Stimulated activated CD4-positive, alpha-beta T cell treated with anti-CD3 and anti-CD28 coated beads, TNF-alpha, amount 100 ng/mL, for 24 hours (primary cell): ENCODE measurements around the gene COX4I2.
A peak's percentile ranks its signal among the peaks of the same experiment; 100 is the strongest.
"Not testable (repeated sequence)": the region's sequence is repeated elsewhere in the genome, so short reads cannot be mapped to it uniquely, and the experiment has no call there.

Source experiments
- DNase-seq, 3 experiments: peaks; one replicate each; pipeline ENCODE4 v3.0.0-alpha.2; 2020; ENCODE audit warnings: low read depth in 3 of 3

The COX4I2 gene

DNA sequence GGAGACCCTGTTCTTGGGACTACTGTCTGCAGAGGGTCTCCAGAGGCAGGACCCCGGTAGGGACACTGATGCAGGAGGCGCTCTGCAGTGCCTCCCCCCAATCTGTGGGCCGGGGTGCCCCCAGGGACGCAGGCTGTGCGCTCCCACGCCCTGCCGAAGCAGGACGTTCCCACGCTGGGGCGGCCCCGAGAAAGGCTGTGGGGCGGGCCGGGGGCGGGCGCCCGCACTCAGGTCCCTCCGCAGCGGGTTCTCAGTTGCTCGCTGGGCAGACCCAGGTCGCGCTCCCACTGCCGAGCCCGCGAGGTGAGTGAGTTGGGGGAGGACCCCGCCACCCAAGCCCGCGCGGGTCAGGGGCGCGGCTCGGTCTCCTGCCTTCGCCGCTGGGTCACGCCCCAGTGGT is at the start of gene COX4I2:
TSS of gene COX4I2 (plus strand) at position 253 of the 400 bp plus-strand sequence. CDS start 1,106 bp downstream, outside the sequence.
- no peak for DNase-seq

DNA sequence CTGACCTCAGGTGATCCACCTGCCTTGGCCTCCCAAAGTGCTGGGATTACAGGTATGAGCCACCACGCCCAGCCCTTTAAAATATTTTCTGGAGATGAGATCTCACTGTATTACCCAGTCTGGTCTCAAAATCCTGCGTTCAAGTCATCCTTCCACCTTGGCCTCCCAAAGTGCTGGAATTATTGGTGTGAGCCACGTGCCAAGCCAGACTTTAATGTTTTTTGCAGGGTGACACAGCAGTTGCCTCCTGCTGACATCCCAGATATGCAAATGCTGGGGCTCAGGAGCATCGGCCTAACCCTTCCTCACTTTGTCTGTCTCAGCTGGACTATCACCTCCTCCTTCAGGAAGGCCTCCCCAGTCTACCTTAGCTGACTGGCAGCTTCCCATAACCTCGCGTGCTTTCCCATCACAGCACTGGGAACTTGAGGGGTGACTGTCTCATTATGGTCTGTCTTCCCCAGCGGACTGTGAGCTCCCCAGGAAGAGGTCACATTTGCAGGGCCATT is 46.9 kb upstream of the COX4I2 start:
- no peak for DNase-seq

DNA sequence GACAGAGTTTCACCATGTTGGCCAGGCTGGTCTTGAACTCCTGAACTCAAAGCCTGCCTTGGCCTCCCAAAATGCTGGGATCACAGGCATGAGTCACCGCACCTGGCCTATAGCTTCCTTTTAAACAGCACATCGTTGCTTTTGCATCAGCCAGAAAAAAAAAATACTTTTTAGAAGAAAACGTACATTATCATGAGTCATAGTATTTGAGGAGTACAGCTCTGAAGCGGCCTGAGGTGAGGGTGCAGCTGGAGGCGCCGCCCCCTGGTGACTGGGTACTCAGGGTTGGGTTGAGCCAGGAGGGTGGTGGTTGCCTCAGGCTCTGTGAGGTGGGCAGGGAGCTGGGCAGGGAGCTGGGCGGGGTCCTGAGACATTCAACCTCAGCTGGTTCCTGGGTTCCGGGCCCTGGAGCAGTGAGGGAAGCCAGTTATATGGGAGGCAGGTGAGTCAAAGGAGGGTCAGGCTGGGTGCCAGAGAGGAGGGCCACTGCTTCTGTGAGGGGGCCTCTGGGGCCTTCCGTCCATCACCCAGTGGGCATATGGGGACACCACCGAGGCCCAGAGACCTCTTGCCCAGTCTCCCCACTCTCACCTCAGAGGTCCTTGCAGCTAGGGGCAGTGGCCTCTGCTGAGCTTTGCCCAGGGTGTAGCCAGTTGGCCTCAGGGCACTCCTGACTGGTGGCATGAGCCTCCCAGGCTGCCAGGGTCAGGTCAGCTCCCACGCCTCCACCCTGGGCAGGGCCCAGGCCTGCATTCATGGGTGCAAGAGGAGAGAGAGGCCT is 44.3 kb upstream of the COX4I2 start:
- no peak for DNase-seq

DNA sequence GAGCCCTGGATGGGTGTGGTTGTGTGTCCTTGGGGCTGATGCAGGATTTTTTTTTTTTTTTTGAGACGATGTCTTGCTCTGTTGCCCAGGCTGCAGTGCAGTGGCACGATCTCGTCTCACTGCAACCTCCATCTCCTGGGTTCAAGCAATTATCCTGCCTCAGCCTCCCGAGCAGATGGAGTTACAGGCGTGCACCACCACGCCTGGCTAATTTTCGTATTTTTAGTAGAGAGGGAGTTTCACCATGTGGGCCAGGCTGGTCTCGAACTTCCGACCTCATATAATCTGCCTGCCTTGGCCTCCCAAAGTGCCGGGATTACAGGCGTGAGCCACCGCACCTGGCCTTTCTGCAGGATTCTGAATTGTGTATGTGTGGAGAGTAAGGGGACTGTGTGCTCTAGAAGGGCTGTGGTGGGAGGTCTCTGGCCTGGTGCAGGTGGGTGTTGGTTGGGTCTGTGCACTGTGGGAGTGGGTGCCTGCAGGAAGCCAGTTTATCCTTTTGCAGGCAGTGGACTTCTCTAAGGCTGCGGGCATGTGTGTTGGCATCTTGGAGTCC is 43.6 kb upstream of the COX4I2 start:
- DNase-seq = no peak

DNA sequence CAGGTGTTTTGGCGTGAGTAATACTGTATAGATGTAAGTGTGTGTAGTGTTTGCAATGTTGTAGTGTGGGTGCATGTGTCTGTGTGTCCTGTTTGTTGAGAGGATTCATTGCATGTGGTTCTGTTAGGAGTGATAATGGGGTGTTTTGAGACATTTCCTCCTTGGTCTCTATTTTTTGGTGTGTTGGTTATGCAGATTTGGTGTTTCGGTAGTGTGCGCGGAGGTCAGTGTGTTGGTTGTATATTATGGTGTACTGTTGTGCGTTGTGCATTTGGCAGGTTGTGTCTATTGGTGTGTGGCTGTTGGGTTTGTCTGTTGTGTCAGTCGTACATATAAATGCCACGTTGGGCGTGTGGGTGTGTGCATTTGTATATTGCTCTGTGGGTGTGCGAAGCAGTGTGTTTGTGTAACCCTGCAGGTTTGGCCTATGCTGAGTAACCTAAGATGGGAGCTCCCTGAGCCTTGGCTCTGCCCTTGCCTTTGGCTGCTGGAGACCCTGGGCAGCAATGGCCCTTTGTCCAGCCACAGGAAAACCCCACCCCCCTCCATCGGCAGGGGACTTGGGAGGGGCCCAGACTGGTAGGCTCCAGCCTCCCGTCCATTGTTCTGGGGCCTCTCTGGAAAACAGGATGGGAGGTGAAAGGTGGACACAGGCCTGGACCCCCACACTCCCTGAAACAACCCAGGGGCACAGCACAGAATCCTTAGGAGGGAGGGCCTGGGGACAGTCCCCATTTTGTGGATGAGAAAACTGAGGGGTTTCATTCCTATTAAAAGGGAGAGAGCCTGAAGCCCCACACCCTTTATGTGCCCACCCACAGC is 42.9 kb upstream of the COX4I2 start:
- no peak for DNase-seq

DNA sequence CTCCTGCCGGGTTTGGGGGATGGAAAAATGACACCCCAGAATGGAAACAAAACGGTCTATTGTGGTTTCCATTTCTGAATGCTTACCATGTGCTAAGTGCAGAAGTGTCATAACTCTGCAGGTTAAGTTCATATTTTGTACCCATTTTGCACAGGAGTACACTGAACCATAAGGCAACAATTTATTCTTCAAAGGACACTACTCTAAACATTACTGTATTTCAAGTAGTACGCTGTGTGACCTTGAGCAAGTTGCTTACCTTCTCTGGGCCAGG is 42.4 kb upstream of the COX4I2 start:
- no peak for DNase-seq

DNA sequence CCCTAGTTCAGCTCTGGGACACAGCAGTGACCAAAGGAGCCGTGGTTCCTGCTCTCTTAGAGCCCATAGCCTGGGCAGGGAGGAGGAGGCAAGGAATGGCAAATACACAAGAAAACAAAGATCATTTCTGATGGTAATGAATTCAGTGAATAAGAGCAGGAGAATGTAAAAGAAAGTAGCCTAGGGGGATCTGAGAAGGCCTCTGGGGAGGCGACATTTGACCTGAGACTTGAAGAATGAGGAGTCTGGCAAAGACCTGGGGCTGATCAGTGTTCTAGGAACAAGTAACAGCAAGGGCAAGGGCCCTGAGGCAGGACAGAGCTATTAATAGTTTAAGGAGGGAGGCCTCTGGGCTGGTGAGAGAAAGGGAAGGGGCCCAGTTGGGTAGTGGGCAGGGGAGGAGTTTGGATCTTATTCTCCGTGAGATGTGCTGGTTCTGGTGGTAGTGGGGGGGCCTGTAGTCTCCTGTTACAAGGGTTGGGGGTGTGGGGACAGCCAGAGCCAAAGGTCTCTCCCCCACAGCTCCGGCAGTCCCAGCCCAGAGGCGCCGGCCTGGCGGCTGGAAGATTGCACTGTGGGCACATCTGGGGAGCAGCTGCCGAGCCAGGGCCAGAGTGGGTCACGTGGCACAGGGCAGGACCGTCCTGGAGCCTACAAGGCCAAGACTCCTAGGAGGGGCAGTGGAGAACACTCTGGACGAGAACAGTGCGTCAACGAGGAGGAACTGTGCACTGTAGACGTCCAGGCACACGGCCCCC is 41.9 kb upstream of the COX4I2 start:
- no peak for DNase-seq

DNA sequence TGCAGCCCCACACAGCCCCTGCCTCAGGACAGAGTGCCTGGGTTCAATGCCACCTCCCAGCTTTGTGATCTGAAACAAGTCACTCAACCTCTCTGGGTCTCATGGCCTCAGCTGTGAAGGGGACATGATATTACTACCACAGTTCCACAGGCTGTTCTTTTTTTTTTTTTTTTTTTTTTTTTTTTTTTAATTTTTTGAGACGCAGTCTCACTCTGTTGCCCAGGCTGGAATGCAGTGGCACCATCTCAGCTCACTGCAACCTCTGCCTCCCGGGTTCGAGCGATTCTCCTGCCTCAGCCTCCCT is 41.3 kb upstream of the COX4I2 start:
- DNase-seq = not testable (repeated sequence)

DNA sequence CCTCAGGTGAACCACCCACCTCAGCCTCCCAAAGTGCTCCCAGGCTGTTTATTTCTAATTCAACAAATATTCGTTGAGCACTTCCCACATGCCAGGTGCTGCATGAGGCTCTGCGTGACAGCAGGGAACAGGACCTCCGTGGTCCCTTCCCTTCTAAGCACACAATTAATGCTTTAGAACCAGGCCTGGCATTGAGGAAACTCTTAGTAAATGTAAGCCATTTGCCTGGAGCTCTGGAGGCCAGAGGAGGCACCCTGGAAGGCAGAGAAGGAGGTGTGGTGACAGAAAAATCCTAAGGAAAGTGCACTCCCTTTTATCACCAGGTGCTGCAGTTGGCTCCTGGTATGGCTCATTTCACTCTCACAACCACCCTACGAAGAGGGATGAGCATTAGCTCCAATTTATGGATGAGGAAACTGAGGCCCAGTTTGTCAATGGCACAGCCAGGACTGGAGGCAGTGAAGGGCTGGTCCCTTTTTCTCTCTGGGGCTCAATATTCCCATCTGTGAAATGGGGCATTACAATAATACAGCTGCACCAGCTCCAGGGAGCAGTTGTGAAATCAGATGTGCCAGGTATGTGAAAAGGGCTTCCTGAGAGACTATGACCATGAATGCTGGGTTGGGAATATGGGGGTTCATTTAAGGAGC is 40.8 kb upstream of the COX4I2 start:
- no peak for DNase-seq

DNA sequence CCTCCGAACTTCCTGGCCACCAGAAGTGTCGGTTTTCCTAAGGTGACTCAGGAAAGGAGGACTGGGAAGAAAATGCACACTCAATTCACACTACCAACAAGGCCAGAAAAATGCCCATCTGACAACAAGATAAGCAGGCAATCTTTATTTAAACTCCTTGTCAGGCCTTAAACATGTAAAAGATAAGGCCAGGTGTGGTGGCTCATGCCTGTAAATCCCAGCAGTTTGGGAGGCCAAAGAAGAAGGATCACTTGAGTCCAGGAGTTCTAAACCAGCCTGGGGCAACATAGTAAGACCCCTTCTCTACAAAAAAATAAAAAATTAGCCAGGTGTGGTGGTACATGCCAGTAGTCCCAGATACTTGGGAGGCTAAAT is 40.2 kb upstream of the COX4I2 start:
- DNase-seq = no peak

DNA sequence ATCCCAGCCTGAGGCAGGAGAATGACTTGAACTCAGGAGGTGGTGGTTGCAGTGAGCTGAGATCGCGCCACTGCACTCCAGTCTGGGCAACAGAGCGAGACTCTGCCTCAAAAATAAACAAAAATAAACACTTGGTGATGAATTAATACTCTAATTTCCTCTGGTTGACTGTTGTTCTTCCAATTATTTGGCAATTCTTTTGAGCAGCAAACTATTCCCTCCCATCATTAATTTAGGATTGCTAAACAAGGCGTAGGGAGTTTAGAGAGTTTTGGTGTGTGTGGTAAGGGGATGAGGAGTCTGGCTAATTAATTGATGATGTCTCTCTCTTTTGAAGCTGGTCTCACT is 35.3 kb upstream of the COX4I2 start:
- DNase-seq = no peak

DNA sequence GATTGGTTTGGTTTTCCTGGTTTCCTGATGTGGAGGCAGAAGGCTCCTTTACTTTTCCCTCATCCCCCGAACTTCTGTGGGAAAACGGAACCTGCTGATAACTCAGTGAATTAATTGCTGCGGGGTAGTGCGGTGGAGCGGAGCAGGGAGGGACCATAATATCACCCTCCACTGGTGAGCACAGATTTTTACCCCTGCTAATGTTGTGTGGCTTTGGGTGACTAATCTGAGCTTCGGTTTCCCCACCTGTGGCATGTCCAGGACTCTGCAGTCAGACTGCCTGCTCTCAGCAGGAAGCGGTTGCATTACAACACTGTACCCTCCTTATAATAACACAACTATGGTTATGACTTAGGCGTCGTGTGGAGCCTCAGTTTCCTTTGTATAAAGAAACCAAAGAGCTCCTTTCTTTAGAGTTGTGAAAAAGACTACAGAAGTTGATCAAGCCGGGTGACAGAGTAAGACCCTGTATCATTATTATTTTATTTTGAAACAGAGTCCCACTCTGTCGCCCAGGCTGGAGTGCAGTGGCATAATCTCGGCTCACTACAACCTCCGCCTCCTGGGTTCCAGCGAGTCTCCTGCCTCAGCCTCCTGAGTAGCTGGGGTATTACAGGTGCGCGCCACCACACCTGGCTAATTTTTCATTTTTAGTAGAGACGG is 34.8 kb upstream of the COX4I2 start:
- peak in 2 of 3 experiments; percentile 26 to 42 for DNase-seq

DNA sequence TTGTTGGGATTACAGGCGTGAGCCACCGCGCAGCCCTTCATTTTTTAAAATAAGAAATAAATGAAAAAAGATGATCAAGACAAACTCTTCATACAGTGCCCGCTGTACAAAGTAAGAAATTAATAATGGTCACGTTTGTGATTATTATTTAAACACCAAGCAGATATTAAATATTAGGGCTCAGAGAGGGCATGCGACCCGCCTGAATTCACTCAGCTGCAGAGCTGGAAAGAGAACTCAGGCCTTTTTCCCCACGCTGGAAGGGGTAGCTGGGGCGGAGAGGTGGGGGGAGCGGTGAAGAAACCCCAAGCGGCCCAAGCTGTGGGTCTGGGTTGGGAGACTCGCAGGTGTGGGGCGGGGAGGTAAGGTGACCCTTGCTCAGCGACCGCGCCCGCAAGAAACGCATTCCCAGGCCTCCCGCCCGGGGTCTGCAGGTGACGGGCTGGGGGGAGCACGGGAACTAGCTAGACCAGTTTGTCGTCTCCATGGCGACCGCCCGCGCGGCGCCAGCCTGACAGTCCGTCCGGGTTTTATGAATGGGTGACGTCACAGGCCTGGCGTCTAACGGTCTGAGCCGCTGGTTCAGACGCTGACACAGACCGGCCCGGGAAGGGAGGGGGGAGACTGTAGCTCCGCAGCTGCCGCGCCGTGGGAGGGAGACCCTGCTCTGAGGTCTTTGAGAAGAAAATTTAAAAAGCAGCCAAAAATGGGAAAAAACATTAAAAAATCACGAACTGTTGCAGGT is 33.7 kb upstream of the COX4I2 start:
- DNase-seq = peak; percentile 37 to 71 (median 38)

DNA sequence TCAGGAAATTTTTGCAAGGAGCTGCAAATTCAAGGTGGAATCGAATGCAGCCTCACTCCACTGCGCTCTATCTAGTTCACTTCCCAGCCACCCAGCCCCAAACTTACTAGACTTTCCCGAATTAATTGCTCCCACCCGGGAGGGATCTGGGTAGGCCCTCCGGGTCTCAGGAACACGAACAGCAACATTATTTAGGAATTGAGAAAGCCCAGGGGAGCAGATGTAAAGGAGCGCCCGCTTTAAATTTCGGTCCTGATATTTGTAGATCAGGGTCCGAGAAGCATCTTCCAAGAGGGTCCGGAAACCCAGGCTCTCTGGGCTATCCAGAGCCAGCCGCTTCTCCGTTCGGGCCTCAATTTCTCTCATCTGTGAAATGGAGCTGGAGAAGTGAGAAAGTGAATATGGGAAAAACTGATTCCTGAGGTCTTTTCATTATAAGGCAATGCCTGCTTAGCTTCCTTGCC is 33.1 kb upstream of the COX4I2 start:
- no peak for DNase-seq

DNA sequence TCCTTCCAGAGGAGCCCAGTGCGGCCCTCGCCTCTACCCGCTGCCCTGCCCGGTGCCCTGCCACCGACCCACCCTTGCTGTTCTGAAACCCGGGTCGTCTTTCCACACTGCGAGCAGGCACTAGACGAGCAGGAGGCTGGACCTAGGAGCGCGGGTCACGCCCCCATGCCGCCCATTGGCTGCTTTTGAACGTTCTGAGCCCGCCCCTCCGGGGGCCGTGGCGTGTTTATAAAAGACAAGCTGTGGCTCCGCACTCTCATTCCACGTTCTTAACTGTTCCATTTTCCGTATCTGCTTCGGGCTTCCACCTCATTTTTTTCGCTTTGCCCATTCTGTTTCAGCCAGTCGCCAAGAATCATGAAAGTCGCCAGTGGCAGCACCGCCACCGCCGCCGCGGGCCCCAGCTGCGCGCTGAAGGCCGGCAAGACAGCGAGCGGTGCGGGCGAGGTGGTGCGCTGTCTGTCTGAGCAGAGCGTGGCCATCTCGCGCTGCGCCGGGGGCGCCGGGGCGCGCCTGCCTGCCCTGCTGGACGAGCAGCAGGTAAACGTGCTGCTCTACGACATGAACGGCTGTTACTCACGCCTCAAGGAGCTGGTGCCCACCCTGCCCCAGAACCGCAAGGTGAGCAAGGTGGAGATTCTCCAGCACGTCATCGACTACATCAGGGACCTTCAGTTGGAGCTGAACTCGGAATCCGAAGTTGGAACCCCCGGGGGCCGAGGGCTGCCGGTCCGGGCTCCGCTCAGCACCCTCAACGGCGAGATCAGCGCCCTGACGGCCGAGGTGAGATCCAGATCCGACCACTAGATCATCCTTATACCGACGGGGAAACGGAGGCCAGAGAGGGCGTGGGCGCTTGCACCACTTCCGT is 32.4 kb upstream of the COX4I2 start, which contains the start of gene ID1:
TSS of gene ID1 (plus strand) at position 259 of the 871 bp plus-strand sequence. CDS start at position 358, 99 bp downstream.
- peak; percentile 71 to 88 (median 81) for DNase-seq

DNA sequence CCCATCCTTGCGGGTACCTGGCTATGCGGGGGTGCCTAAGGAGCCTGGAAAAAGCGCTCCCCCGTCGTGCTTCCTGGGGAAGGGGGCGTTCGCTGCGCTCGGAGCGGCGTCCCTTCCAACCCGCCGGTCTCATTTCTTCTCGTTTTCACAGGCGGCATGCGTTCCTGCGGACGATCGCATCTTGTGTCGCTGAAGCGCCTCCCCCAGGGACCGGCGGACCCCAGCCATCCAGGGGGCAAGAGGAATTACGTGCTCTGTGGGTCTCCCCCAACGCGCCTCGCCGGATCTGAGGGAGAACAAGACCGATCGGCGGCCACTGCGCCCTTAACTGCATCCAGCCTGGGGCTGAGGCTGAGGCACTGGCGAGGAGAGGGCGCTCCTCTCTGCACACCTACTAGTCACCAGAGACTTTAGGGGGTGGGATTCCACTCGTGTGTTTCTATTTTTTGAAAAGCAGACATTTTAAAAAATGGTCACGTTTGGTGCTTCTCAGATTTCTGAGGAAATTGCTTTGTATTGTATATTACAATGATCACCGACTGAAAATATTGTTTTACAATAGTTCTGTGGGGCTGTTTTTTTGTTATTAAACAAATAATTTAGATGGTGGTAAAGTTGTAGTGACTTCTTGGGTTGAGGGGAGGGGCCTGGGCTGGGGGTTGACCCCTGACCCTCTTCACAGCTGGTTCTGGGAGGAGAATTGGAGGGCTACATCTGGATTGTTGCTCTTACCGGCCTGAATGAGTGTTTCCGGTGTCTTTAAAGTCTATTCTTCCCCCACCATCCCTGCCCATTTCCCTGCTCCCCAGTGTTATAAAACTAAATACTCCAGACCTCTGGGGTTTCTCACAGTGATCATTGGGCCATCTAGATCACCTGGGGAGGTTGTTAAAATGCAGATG is 31.6 kb upstream of the COX4I2 start:
- no peak for DNase-seq

DNA sequence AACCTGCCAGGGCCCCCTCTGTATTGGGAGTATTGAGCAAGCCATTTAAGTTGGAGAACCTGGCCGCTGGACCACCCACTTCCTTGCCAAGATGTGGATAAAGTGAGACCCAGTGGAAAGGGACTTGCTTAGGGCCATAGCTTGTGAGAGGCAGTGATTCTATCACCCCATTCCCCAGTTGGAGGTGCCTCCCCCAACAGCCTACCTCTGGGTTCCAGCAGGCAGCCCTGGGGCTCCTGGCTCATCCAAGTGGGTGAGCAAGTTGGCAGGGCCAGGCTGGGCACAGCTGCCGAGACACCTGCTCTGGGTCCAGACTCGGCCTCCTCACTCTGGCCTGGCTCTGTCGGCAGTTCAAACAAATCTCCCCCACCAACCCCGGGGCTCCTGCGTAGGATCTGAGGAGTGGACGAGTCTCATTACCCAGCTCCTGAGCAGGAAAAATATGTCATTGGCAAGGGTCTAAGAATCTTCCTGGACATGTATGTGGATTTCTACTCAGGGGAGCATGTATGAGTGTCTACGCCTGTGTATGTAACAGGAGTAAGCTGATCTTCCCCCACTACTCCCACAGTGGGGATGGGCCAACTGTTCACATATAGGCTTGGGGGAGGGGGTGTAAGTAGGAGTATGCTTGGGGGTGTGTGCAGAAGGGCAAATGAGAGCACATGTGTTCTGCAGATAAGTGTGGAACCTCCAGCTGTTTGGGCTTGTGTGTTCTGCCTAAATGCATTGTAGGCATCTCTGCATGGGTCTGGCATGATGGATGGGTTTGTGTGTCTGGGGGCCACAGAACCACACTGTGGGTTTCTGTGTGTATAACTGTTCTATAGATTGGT is 30.7 kb upstream of the COX4I2 start:
- DNase-seq = no peak
